HepG2 (cell line): ENCODE results near the gene RHBDF2. TPM values are rescaled to one million over a fixed set of nuclear protein-coding genes. Genes with fewer than 3 reads are reported as not detected.

Source experiments
- BRD4 ChIP-seq: sonication (generic); formaldehyde crosslinking; IDR thresholded peaks from 2 replicates; pipeline ENCODE4 v1.4.0; 2020; ENCODE audit warnings: missing genetic modification reagents
- GRHL1 ChIP-seq: sonication (generic); formaldehyde crosslinking; conservative IDR thresholded peaks from 2 replicates; pipeline ENCODE4 v1.8.0; 2022; ENCODE audit warnings: missing genetic modification reagents
- KDM2A ChIP-seq: sonication (generic); formaldehyde crosslinking; IDR thresholded peaks from 2 replicates; pipeline ENCODE4 v1.4.0; 2020; ENCODE audit warnings: low read depth, missing genetic modification reagents, borderline replicate concordance
- MTA3 ChIP-seq: sonication (generic); formaldehyde crosslinking; IDR thresholded peaks from 2 replicates; pipeline ENCODE4 v1.4.0; 2020; ENCODE audit warnings: missing genetic modification reagents
- PAWR ChIP-seq: sonication (generic); formaldehyde crosslinking; IDR thresholded peaks from 2 replicates; pipeline ENCODE4 v1.4.0; 2020; ENCODE audit warnings: missing genetic modification reagents, mild to moderate bottlenecking, borderline replicate concordance
- SMARCC2 ChIP-seq: fragments of 450-650 bp; IDR thresholded peaks from 2 replicates; pipeline ENCODE4 v1.6.1; 2017; ENCODE audit warnings: antibody characterized with exemption, mild to moderate bottlenecking
- TARDBP ChIP-seq: sonication (generic); formaldehyde crosslinking; IDR thresholded peaks from 2 replicates; pipeline ENCODE4 v1.8.0; 2022; ENCODE audit warnings: mild to moderate bottlenecking, missing genetic modification reagents
- ZBTB20 ChIP-seq: sonication (generic); formaldehyde crosslinking; IDR thresholded peaks from 2 replicates; pipeline ENCODE4 v1.8.1; 2023; ENCODE audit warnings: missing genetic modification reagents, low read depth, mild to moderate bottlenecking, borderline replicate concordance
- ZEB1 ChIP-seq: IDR thresholded peaks from 2 replicates; pipeline ENCODE4 v1.6.1; 2012; ENCODE audit warnings: mild to moderate bottlenecking, low read depth, inconsistent platforms; ENCODE audit not compliant: insufficient replicate concordance
- ZFP41 ChIP-seq: sonication (generic); formaldehyde crosslinking; IDR thresholded peaks from 2 replicates; pipeline ENCODE4 v1.4.0; 2020; ENCODE audit warnings: mild to moderate bottlenecking, missing genetic modification reagents, borderline replicate concordance
- ZFP62 ChIP-seq: sonication (generic); formaldehyde crosslinking; IDR thresholded peaks from 2 replicates; pipeline ENCODE4 v1.4.0; 2020; ENCODE audit warnings: missing genetic modification reagents
- ZNF280D ChIP-seq: sonication (generic); formaldehyde crosslinking; IDR thresholded peaks from 2 replicates; pipeline ENCODE4 v1.5.1; 2020; ENCODE audit warnings: mild to moderate bottlenecking, missing genetic modification reagents
- ZNF441 ChIP-seq: sonication (generic); formaldehyde crosslinking; IDR thresholded peaks from 2 replicates; pipeline ENCODE4 v1.7.0; 2021; ENCODE audit warnings: missing genetic modification reagents, borderline replicate concordance
- ZNF646 ChIP-seq: sonication (generic); formaldehyde crosslinking; IDR thresholded peaks from 2 replicates; pipeline ENCODE4 v1.9.0; 2021; ENCODE audit warnings: mild to moderate bottlenecking, missing genetic modification reagents
- ZZZ3 ChIP-seq: sonication (generic); formaldehyde crosslinking; IDR thresholded peaks from 2 replicates; pipeline ENCODE4 v1.4.0; 2020; ENCODE audit warnings: missing genetic modification reagents, mild to moderate bottlenecking, borderline replicate concordance
- polyA plus RNA-seq, 8 experiments: library from polyadenylated mRNA; depleted of rRNA in 3 of 8; stranded (reverse) in 7 of 8; unstranded in 1 of 8; fragments of >200 nt; fragmentation: Illumina TruSeq in 4 of 8; extraction: Trizol in 4 of 8; gene quantifications; 2 replicates each; pipeline versions ENCODE4 v1.2.1 to v1.2.3, GENCODE V29; 2011 to 2016; ENCODE audit warnings: low read depth in 4 of 8, missing spikeins in 1 of 8, mixed read lengths in 1 of 8; ENCODE audit not compliant: insufficient read depth in 1 of 8
- total RNA-seq, 5 experiments: library from RNA; depleted of rRNA; stranded (reverse); fragments of >200 nt; fragmentation: Illumina TruSeq; extraction: Trizol; gene quantifications; 2 replicates each; pipeline ENCODE4 v1.2.3, GENCODE V29; 2016; ENCODE audit warnings: low read depth in 1 of 5
- TF ChIP-seq, protein P1 (sequence below): sonication (generic); formaldehyde crosslinking; IDR thresholded peaks from 2 replicates; pipeline ENCODE4 v1.5.0; 2020; ENCODE audit warnings: missing genetic modification reagents

Gene RHBDF2
- total and polyA plus RNA-seq, 2 of the 13 experiments (the other 11 are each of a cell fraction or from before 2014, with no cell fraction given) = 7.8 to 24.2 TPM

GRCh38 chr17:76524598-76525512 is 23.6 kb upstream of the RHBDF2 start (continued):
- TF ChIP-seq ZNF280D (CRISPR knock-in tag) (peak; percentile 72), ZFP41 (peak; percentile 90; the same call in 1 of the 2 replicates), ZBTB20 (CRISPR knock-in tag) (peak; percentile 30; the same call in 1 of the 2 replicates), PAWR (CRISPR knock-in tag) (no peak), BRD4 (CRISPR knock-in tag) (peak; percentile 78; the same call in 1 of the 2 replicates), KDM2A (CRISPR knock-in tag) (no peak; the same call in 1 of the 2 replicates), ZNF646 (no peak), ZFP62 (CRISPR knock-in tag) (no peak), SMARCC2 (no peak), ZEB1 (no peak), TARDBP (CRISPR knock-in tag) (no peak), MTA3 (CRISPR knock-in tag) (no peak), ZZZ3 (no peak), GRHL1 (CRISPR knock-in tag) (no peak), ZNF441 (CRISPR knock-in tag) (no peak)
- TF ChIP-seq, protein P1, sequence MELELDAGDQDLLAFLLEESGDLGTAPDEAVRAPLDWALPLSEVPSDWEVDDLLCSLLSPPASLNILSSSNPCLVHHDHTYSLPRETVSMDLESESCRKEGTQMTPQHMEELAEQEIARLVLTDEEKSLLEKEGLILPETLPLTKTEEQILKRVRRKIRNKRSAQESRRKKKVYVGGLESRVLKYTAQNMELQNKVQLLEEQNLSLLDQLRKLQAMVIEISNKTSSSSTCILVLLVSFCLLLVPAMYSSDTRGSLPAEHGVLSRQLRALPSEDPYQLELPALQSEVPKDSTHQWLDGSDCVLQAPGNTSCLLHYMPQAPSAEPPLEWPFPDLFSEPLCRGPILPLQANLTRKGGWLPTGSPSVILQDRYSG (CRISPR knock-in tag) = no peak
